Stomach (tissue), 4 donors: ENCODE measurements around the gene EXOC2.

Source experiments
- CTCF ChIP-seq, 7 experiments: fragments of 450-650 bp in 4 of 7; fragments of 200-600 bp in 3 of 7; sonication (generic) in 3 of 7; IDR thresholded peaks; one replicate each; pipeline ENCODE4 v1.5.1; 2016 to 2019; ENCODE audit warnings: antibody characterized with exemption in 7 of 7, control low read depth in 2 of 7, mild to moderate bottlenecking in 1 of 7
- EP300 ChIP-seq: sonication (generic); formaldehyde crosslinking; IDR thresholded peaks from one replicate; pipeline ENCODE4 v1.6.1; 2017; ENCODE audit warnings: antibody characterized with exemption
- POLR2A ChIP-seq, 4 donors: fragments of 450-650 bp; IDR thresholded peaks; one replicate each; pipeline ENCODE4 v1.6.1; 2016; ENCODE audit warnings: antibody characterized with exemption in 4 of 4, control low read depth in 2 of 4, mild to moderate bottlenecking in 1 of 4, moderate library complexity in 1 of 4
- POLR2AphosphoS5 ChIP-seq, 3 donors: sonication (generic); formaldehyde crosslinking; IDR thresholded peaks; one replicate each; pipeline ENCODE4 v1.6.1; 2016; ENCODE audit warnings: antibody characterized with exemption in 3 of 3

DNA sequence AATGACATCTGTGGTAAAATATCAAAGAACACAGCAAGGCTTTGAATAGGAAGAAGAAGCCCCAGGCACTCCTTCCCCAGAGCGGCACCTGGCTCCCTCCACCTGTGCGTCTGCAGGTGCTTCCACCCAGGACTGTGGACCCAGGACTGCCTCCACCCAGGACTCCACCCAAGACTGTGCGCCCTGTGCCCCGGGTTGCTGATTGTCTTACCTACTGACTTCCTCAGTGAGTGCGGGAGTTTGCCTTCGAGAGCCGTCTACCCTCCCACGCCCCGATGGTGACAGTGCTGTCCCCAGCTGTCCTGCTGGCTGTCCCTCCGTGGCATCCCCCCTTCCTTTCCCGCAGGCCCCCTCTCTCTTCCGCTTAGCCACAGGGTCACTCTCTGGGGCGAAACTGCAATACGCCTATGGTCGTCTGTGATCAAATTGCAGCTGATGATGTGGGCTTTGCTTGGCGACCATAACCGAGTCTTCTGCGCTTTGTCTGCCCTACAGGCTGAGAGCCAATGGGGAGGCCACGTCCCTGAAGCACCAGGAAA is 249.2 kb downstream of the EXOC2 start:
- TF ChIP-seq CTCF (IDR thresholded peaks at IDR 0.05) (no peak), POLR2A (IDR thresholded peaks at IDR 0.05) (no peak), EP300 (no peak), POLR2AphosphoS5 (IDR thresholded peaks at IDR 0.05) (no peak)
